SK-N-SH (cell line): ENCODE data around the gene LSS. TPM values are rescaled to one million over a fixed set of nuclear protein-coding genes. Genes with fewer than 3 reads are reported as not detected.

ENCODE experiments used
- CTCF ChIA-PET: fragments of 300-600, 350-600 bp; formaldehyde crosslinking; extraction: SDS; loops from one replicate; lab custom pipeline; 2021; lab: Yijun Ruan, JAX
- POLR2A ChIA-PET: fragments of 350-600 bp; sonication (Branson Sonifier 250); formaldehyde crosslinking; extraction: SDS; loops from one replicate; lab custom pipeline; 2020; ENCODE audit warnings: antibody characterized with exemption, inconsistent platforms; lab: Yijun Ruan, JAX
- DNase-seq: peaks from one replicate; pipeline ENCODE4 v3.0.0; 2012
- H2AFZ ChIP-seq: fragments of 200-600 bp; sonication (generic); 2 replicates; pipeline ENCODE4 v1.8.1; 2016; ENCODE audit warnings: antibody characterized with exemption, mild to moderate bottlenecking, low read depth
- H3F3A ChIP-seq: fragments of 200-600 bp; sonication (generic); replicated peaks from 2 replicates; pipeline ENCODE3; 2016; ENCODE audit warnings: antibody characterized with exemption, mild to moderate bottlenecking; ENCODE audit not compliant: insufficient read depth
- H3K27ac ChIP-seq, 2 experiments: fragments of 200-500 bp in 1 of 2; fragments of 200-600 bp in 1 of 2; sonication (Bioruptor generic) in 1 of 2; sonication (generic), shearing (Covaris generic) in 1 of 2; 2 replicates each; pipeline versions ENCODE4 v1.5.1 to v1.6.1; 2014 to 2016; ENCODE audit warnings: low read depth in 2 of 2, inconsistent platforms in 1 of 2, low read length in 1 of 2, mild to moderate bottlenecking in 1 of 2, mixed read lengths in 1 of 2
- H3K27me3 ChIP-seq: fragments of 200-600 bp; sonication (generic), shearing (Covaris generic); 2 replicates; pipeline ENCODE4 v1.6.1; 2016; ENCODE audit warnings: mixed run types; ENCODE audit not compliant: insufficient read depth
- H3K36me3 ChIP-seq, 2 experiments: fragments of 200-500 bp in 1 of 2; fragments of 200-600 bp in 1 of 2; sonication (Bioruptor generic) in 1 of 2; sonication (generic) in 1 of 2; replicated peaks in 1 of 2; 2 replicates each; pipeline versions ENCODE3 to v1.5.1; 2014 to 2016; ENCODE audit warnings: low read length in 1 of 2, mild to moderate bottlenecking in 1 of 2; ENCODE audit not compliant: insufficient read depth in 2 of 2, control insufficient read depth in 1 of 2
- H3K4me1 ChIP-seq, 2 experiments: fragments of 200-500 bp in 1 of 2; fragments of 200-600 bp in 1 of 2; sonication (Bioruptor generic) in 1 of 2; sonication (generic), shearing (Covaris generic) in 1 of 2; 2 replicates each; pipeline versions ENCODE4 v1.5.1 to v1.6.1; 2014 to 2016; ENCODE audit warnings: low read depth in 1 of 2, low read length in 1 of 2, mixed run types in 1 of 2; ENCODE audit not compliant: insufficient read depth in 2 of 2, control insufficient read depth in 1 of 2
- H3K4me2 ChIP-seq: fragments of 200-600 bp; sonication (generic), shearing (Covaris generic); 2 replicates; pipeline ENCODE4 v1.6.1; 2017; ENCODE audit warnings: mixed run types
- H3K4me3 ChIP-seq, 2 experiments: fragments of 200-500 bp in 1 of 2; fragments of 200-600 bp in 1 of 2; sonication (Bioruptor generic) in 1 of 2; sonication (generic), shearing (Covaris generic) in 1 of 2; 2 replicates each; pipeline versions ENCODE4 v1.5.1 to v1.8.1; 2014 to 2016; ENCODE audit warnings: low read depth in 2 of 2, inconsistent platforms in 1 of 2, low read length in 1 of 2, mild to moderate bottlenecking in 1 of 2, mixed read lengths in 1 of 2, moderate library complexity in 1 of 2
- H3K79me2 ChIP-seq: fragments of 200-600 bp; sonication (generic); 2 replicates; pipeline ENCODE4 v1.8.1; 2017; ENCODE audit warnings: mild to moderate bottlenecking; ENCODE audit not compliant: insufficient read depth
- H3K9ac ChIP-seq: fragments of 200-600 bp; sonication (generic); 2 replicates; pipeline ENCODE4 v1.6.1; 2017; ENCODE audit warnings: mixed run types
- H3K9me2 ChIP-seq: fragments of 200-600 bp; sonication (generic); 2 replicates; pipeline ENCODE4 v1.6.1; 2017; ENCODE audit warnings: mixed run types
- H3K9me3 ChIP-seq: fragments of 200-600 bp; sonication (generic); 2 replicates; pipeline ENCODE4 v1.6.1; 2017; ENCODE audit warnings: mixed run types, mild to moderate bottlenecking, moderate library complexity
- H4K20me1 ChIP-seq: fragments of 200-600 bp; sonication (generic); 2 replicates; pipeline ENCODE4 v1.6.1; 2017; ENCODE audit warnings: mild to moderate bottlenecking, mixed run types; ENCODE audit not compliant: insufficient read depth
- CHD2 ChIP-seq: fragments of 150-350 bp; IDR thresholded peaks from 2 replicates; pipeline ENCODE4 v1.6.1; 2018; ENCODE audit warnings: low read length; ENCODE audit not compliant: partially characterized antibody
- CTCF ChIP-seq: fragments of 200-600 bp; sonication (generic); IDR thresholded peaks from 2 replicates; pipeline ENCODE4 v1.6.1; 2017; ENCODE audit warnings: antibody characterized with exemption, mild to moderate bottlenecking, moderate library complexity
- ELF1 ChIP-seq: IDR thresholded peaks from 2 replicates; pipeline ENCODE4 v1.4.0; 2012
- FOXJ3 ChIP-seq: sonication (generic); formaldehyde crosslinking; IDR thresholded peaks from 2 replicates; pipeline ENCODE4 v1.5.1; 2020; ENCODE audit warnings: mild to moderate bottlenecking, missing genetic modification reagents
- FOXM1 ChIP-seq: IDR thresholded peaks from 2 replicates; pipeline ENCODE4 v1.4.0; 2012; ENCODE audit warnings: low read depth, mild to moderate bottlenecking
- GATA2 ChIP-seq: sonication (generic); formaldehyde crosslinking; IDR thresholded peaks from 2 replicates; pipeline ENCODE4 v1.5.0; 2020; ENCODE audit warnings: mild to moderate bottlenecking, missing genetic modification reagents
- IRF3 ChIP-seq: fragments of 150-350 bp; IDR thresholded peaks from 2 replicates; pipeline ENCODE4 v1.6.1; 2016; ENCODE audit warnings: mild to moderate bottlenecking, low read depth, low read length
- MEF2A ChIP-seq: IDR thresholded peaks from 2 replicates; pipeline ENCODE4 v1.4.0; 2012; ENCODE audit warnings: low read depth, borderline replicate concordance
- MXI1 ChIP-seq: IDR thresholded peaks from 2 replicates; pipeline ENCODE4 v1.6.1; 2012; ENCODE audit warnings: mild to moderate bottlenecking, low read depth, low read length, improper control_type of control experiment
- NFIC ChIP-seq: IDR thresholded peaks from 2 replicates; pipeline ENCODE4 v1.4.0; 2012; ENCODE audit warnings: borderline replicate concordance
- RFX5 ChIP-seq: IDR thresholded peaks from 2 replicates; pipeline ENCODE4 v1.6.1; 2012; ENCODE audit warnings: mild to moderate bottlenecking, improper control_type of control experiment, low read length
- SIN3A ChIP-seq: IDR thresholded peaks from 2 replicates; pipeline ENCODE4 v1.6.1; 2012; ENCODE audit warnings: low read depth, mild to moderate bottlenecking, low read length, moderate library complexity, borderline replicate concordance
- ZBTB33 ChIP-seq: IDR thresholded peaks from 2 replicates; pipeline ENCODE4 v1.4.0; 2012; ENCODE audit warnings: low read depth, borderline replicate concordance
- WGBS: methylation state at CpG from one replicate; pipeline ENCODE4 v1.1.6; 2017; ENCODE audit warnings: low lambda C conversion rate; 5-methylcytosine and 5-hydroxymethylcytosine counted together
- polyA plus RNA-seq, 3 experiments: library from polyadenylated mRNA; depleted of rRNA; stranded (reverse); fragments of >200 nt; gene quantifications; 2 replicates each; pipeline ENCODE4 v1.2.3, GENCODE V29; 2012
- TF ChIP-seq, protein P1 (sequence below): IDR thresholded peaks from 2 replicates; pipeline ENCODE4 v1.4.0; 2012; ENCODE audit warnings: low read depth, borderline replicate concordance
- TF ChIP-seq, protein P2 (sequence below): IDR thresholded peaks from 2 replicates; pipeline ENCODE4 v1.6.1; 2012; ENCODE audit warnings: mild to moderate bottlenecking, low read depth, low read length, moderate library complexity

The LSS gene
- polyA plus RNA-seq, 1 of the 3 experiments (the other 2 are of a cell fraction), result 38.7 TPM

- ChIA-PET POLR2A (no interaction called here), CTCF (interaction anchor here (0.8 to 2.0 kb wide), 3 partner anchors 16 to 25 kb away, joined by 3 to 7 read pairs (median 6); no protein-coding TSS in a partner anchor)
- Histone ChIP-seq H3K9me3 (no peaks in the 10 kb centered on the region), H4K20me1 (no peaks in the 10 kb centered on the region), H3F3A (no peaks in the 10 kb centered on the region), H2AFZ (no peak overlapping the region), H3K4me3 (no peak overlapping the region), H3K27me3 (no peaks in the 10 kb centered on the region), H3K9ac (no peak overlapping the region), H3K27ac (no peak overlapping the region), H3K36me3 (no peaks in the 10 kb centered on the region), H3K9me2 (no peaks in the 10 kb centered on the region; the same call in 1 of the 2 replicates), H3K4me2 (no peak overlapping the region), H3K79me2 (no peaks in the 10 kb centered on the region), H3K4me1 (no peaks in the 10 kb centered on the region)
- DNase-seq, result no peak
- TF ChIP-seq, protein P1, sequence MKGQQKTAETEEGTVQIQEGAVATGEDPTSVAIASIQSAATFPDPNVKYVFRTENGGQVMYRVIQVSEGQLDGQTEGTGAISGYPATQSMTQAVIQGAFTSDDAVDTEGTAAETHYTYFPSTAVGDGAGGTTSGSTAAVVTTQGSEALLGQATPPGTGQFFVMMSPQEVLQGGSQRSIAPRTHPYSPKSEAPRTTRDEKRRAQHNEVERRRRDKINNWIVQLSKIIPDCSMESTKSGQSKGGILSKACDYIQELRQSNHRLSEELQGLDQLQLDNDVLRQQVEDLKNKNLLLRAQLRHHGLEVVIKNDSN, result no peak
- TF ChIP-seq, protein P2, sequence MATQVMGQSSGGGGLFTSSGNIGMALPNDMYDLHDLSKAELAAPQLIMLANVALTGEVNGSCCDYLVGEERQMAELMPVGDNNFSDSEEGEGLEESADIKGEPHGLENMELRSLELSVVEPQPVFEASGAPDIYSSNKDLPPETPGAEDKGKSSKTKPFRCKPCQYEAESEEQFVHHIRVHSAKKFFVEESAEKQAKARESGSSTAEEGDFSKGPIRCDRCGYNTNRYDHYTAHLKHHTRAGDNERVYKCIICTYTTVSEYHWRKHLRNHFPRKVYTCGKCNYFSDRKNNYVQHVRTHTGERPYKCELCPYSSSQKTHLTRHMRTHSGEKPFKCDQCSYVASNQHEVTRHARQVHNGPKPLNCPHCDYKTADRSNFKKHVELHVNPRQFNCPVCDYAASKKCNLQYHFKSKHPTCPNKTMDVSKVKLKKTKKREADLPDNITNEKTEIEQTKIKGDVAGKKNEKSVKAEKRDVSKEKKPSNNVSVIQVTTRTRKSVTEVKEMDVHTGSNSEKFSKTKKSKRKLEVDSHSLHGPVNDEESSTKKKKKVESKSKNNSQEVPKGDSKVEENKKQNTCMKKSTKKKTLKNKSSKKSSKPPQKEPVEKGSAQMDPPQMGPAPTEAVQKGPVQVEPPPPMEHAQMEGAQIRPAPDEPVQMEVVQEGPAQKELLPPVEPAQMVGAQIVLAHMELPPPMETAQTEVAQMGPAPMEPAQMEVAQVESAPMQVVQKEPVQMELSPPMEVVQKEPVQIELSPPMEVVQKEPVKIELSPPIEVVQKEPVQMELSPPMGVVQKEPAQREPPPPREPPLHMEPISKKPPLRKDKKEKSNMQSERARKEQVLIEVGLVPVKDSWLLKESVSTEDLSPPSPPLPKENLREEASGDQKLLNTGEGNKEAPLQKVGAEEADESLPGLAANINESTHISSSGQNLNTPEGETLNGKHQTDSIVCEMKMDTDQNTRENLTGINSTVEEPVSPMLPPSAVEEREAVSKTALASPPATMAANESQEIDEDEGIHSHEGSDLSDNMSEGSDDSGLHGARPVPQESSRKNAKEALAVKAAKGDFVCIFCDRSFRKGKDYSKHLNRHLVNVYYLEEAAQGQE, result no peak
- TF ChIP-seq MEF2A, result no peak
- no peak for TF ChIP-seq FOXM1
- 66% methylated on average over 8 of the region's 8 CpGs for WGBS
Measured at GRCh38 chr21:46168659-46169386, 59.8 kb downstream of the LSS start.

- Histone ChIP-seq H3K27ac (no peak overlapping the region), H3K27me3 (no peaks in the 10 kb centered on the region), H3K9me2 (no peaks in the 10 kb centered on the region; the same call in 1 of the 2 replicates), H3F3A (no peaks in the 10 kb centered on the region), H3K4me2 (no peak overlapping the region), H3K9me3 (no peaks in the 10 kb centered on the region), H3K79me2 (no peaks in the 10 kb centered on the region), H3K9ac (no peak overlapping the region), H2AFZ (no peak overlapping the region), H4K20me1 (no peaks in the 10 kb centered on the region), H3K4me3 (no peak overlapping the region), H3K36me3 (no peaks in the 10 kb centered on the region), H3K4me1 (no peaks in the 10 kb centered on the region)
- ChIA-PET POLR2A (no interaction called here), CTCF (interaction anchor here (1.8 to 2.0 kb wide), 2 partner anchors 15 to 25 kb away, joined by 6 to 7 read pairs; no protein-coding TSS in a partner anchor)
- no peak for DNase-seq
- WGBS, result 63% methylated on average over 9 of the region's 14 CpGs
- TF ChIP-seq RFX5 (no peak), ELF1 (no peak), SIN3A (no peak), CTCF (no peak), FOXM1 (no peak), GATA2 (CRISPR knock-in tag) (no peak), CHD2 (no peak), MXI1 (no peak), ZBTB33 (no peak), IRF3 (no peak), FOXJ3 (CRISPR knock-in tag) (no peak), NFIC (no peak)
- TF ChIP-seq, protein P1, result no peak
Measured at GRCh38 chr21:46168238-46168637, 60.3 kb downstream of the LSS start.
